OCI-LY7 (cell line): ENCODE results near the gene TEX22. TPM values are rescaled to one million over a fixed set of nuclear protein-coding genes. Genes with fewer than 3 reads are reported as not detected.

Experiments used
- BruUV-seq: library from RNA; stranded (reverse); fragments of 400-500 nt; replicated peaks from 2 replicates; lab custom pipeline; 2021; lab: Mats Ljungman, UMichigan
- CTCF ChIA-PET: fragments of 300-600 bp; sonication (Branson Sonifier 250); formaldehyde crosslinking; loops from one replicate; lab custom pipeline; 2022; ENCODE audit warnings: antibody characterized with exemption; ENCODE audit not compliant: unreplicated experiment; lab: Charles Lee
- POLR2A ChIA-PET: fragments of 300-600 bp; sonication (Branson Sonifier 250); formaldehyde crosslinking; loops from one replicate; lab custom pipeline; 2022; ENCODE audit warnings: antibody characterized with exemption; lab: Charles Lee
- DNase-seq: peaks from one replicate; pipeline ENCODE4 v3.0.0-alpha.2; 2015; ENCODE audit warnings: low spot score
- H2AFZ ChIP-seq: fragments of 200-600 bp; sonication (generic), shearing (Covaris generic); 2 replicates; pipeline ENCODE4 v1.6.1; 2014; ENCODE audit warnings: mild to moderate bottlenecking, antibody characterized with exemption, low read length, moderate library complexity
- H3K27ac ChIP-seq: fragments of 200-600 bp; sonication (generic); 2 replicates; pipeline ENCODE4 v1.5.1; 2014; ENCODE audit warnings: mixed run types, low read depth, mild to moderate bottlenecking, moderate library complexity, low read length, inconsistent platforms; ENCODE audit not compliant: poor library complexity, severe bottlenecking
- H3K36me3 ChIP-seq: fragments of 200-600 bp; sonication (generic); 2 replicates; pipeline ENCODE4 v1.6.1; 2014; ENCODE audit warnings: mild to moderate bottlenecking, antibody characterized with exemption, low read length, moderate library complexity, mixed read lengths; ENCODE audit not compliant: insufficient read depth
- H3K4me1 ChIP-seq: fragments of 200-600 bp; sonication (generic); 2 replicates; pipeline ENCODE4 v1.5.1; 2014; ENCODE audit warnings: mild to moderate bottlenecking, low read length; ENCODE audit not compliant: insufficient read depth, poor library complexity, severe bottlenecking
- H3K4me2 ChIP-seq: fragments of 200-600 bp; sonication (generic); 2 replicates; pipeline ENCODE4 v1.6.1; 2014; ENCODE audit warnings: mild to moderate bottlenecking, low read length
- H3K4me3 ChIP-seq: fragments of 200-600 bp; sonication (generic); 2 replicates; pipeline ENCODE4 v1.5.1; 2014; ENCODE audit warnings: mild to moderate bottlenecking, low read depth, low read length; ENCODE audit not compliant: poor library complexity, severe bottlenecking
- H3K79me2 ChIP-seq: fragments of 200-600 bp; sonication (generic); 2 replicates; pipeline ENCODE4 v1.6.1; 2016; ENCODE audit warnings: low read depth, mild to moderate bottlenecking, low read length, moderate library complexity, mixed read lengths; ENCODE audit not compliant: insufficient read depth
- H3K9me2 ChIP-seq: fragments of 200-600 bp; sonication (generic); 2 replicates; pipeline ENCODE4 v1.6.1; 2016; ENCODE audit warnings: mild to moderate bottlenecking, low read length, mixed read lengths; ENCODE audit not compliant: insufficient read depth
- H3K9me3 ChIP-seq: fragments of 200-600 bp; sonication (generic); 2 replicates; pipeline ENCODE4 v1.6.1; 2014; ENCODE audit warnings: mild to moderate bottlenecking, mixed run types, low read length, mixed read lengths
- H4K20me1 ChIP-seq: fragments of 200-600 bp; sonication (generic); 2 replicates; pipeline ENCODE4 v1.6.1; 2014; ENCODE audit warnings: mild to moderate bottlenecking, antibody characterized with exemption, low read length, moderate library complexity, mixed read lengths; ENCODE audit not compliant: insufficient read depth
- EZH2phosphoT487 ChIP-seq: fragments of 200-600 bp; sonication (generic); IDR thresholded peaks from 2 replicates; pipeline ENCODE4 v1.6.1; 2018; ENCODE audit warnings: low read depth, borderline replicate concordance, mild to moderate bottlenecking, mixed run types, antibody characterized with exemption, low read length, moderate library complexity, mixed read lengths
- intact Hi-C: fragments of 100-400 bp; cut with micrococcal nuclease; formaldehyde crosslinking; loops from one replicate; pipeline ENCODE4 v1.10.0; 2022; ENCODE audit not compliant: unreplicated experiment
- total RNA-seq, 2 experiments: library from RNA; depleted of rRNA in 1 of 2; stranded (reverse); fragments of >200 nt in 1 of 2; shearing (Covaris generic) in 1 of 2; gene quantifications; 2 replicates each; pipeline ENCODE4 v1.2.3, GENCODE V29; 2014 to 2022
- TF ChIP-seq, protein P1 (sequence below): fragments of 200-600 bp; sonication (generic); conservative IDR thresholded peaks from 2 replicates; pipeline ENCODE4 v1.5.1; 2014; ENCODE audit warnings: mild to moderate bottlenecking, antibody characterized with exemption, low read length, moderate library complexity, mixed read lengths

Gene TEX22
- total RNA-seq, 2 experiments from 2014 or later, result 1.3 to 9.2 TPM

DNA sequence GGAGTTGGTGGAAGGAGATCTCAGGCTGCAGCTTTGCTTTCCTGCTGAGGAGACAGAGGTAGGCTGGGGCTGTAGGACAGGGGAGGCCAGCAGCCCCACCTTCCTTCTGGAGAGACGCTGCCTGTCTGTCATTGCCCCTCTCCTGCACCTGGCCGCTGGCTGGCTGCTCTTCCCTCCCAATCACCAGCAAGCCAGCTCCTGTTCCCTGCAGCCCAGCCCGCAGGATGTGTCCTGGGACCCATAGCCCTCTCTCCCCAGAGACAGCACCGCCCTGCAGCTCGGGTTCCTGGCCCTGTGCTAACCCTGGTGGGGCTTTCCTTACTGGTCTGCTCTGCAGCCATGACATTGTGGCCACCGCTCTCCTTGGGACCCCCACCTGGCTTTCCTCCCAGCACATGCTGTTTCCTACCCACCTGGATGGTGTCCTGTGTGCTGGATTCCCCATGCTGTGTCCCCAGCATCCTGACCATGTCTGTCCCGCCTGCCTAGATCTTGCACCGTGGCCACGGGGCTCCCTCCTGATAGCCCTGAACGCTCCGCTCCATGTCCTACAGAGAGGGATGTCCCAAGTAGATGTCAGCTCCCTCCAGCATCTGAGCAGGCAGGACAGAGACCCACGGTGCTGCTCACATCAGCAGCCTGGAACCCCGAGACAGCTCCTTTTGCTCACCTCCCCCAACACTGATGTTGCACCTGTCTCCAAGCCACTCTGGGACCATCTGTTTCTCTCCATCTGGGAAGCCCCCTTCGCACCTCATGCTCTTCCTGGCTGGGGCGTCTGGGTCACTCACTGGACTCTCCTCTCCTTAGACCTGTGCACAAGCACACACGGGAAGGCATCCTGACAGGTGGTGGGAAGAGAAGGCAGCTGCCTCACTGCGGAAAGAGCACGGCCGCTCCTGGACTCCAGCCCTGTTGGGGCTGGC, 20.2 kb downstream of the TEX22 start:
- H4K20me1 ChIP-seq, result 0 out of 2 replicates have a peak, but pooled peaks cover 3% of the 10 kb centered on the region
- CTCF ChIA-PET, result interaction anchor here (0.6 kb wide), 1 partner anchor 115 kb away, joined by 3 read pairs; no protein-coding TSS in a partner anchor

DNA sequence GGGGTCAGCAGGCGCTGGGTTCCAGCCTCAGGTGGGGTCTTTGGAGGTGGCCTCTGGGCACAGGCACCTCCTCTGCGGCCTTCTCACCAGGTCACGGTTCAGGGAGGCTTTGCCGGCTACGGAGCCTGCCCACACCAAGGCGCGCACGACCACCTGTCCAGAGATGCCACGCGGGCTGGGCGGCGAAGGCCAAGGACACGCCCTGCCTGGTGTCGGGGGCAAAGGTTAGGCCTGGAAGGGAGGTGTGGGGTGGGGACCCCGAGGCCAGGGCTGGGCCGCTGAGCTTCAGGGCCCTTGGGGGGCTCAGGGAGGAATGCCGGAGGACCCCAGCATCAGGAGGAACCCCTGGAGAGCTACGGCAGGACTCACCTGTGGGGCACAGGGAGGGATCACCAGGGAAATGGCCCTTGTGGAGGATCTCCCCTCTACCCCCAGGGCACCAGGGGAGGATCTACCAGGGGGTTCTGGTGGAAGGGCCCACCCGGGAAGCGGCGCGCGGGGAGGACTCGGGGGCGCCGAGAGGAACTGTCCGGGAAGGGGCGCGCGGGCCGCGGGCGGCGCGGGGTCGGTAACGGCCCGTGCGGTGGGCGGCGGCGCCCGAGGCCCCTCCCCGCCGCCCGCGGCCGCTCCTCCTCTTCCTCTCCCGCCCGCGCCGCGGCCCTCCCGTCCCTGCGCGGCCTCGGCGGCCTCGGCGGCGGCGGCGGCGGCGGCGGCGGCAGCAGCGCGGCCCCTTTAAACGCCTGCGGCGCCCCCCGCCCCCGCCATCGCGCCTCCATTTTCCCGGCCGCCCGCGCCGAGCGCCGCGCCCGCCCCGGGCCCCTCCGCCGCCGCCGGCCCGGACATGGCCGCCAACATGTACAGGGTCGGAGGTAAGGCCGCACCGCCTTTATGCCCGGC, 21.1 kb downstream of the TEX22 start, which contains the start of gene MTA1:
TSS of gene MTA1 (plus strand) at position 633 of the 897 bp plus-strand sequence. CDS start at position 842, 209 bp downstream.
- peak within 1 kb of the TSS; percentile 100 for H3K4me3 ChIP-seq
- intact Hi-C loops, result no loop called here
- no TSS peak for BruUV-seq
- H3K9me3 ChIP-seq, result no peaks in the 10 kb centered on the region
- H3K9me2 ChIP-seq, result no peaks in the 10 kb centered on the region
- TF ChIP-seq, protein P1, sequence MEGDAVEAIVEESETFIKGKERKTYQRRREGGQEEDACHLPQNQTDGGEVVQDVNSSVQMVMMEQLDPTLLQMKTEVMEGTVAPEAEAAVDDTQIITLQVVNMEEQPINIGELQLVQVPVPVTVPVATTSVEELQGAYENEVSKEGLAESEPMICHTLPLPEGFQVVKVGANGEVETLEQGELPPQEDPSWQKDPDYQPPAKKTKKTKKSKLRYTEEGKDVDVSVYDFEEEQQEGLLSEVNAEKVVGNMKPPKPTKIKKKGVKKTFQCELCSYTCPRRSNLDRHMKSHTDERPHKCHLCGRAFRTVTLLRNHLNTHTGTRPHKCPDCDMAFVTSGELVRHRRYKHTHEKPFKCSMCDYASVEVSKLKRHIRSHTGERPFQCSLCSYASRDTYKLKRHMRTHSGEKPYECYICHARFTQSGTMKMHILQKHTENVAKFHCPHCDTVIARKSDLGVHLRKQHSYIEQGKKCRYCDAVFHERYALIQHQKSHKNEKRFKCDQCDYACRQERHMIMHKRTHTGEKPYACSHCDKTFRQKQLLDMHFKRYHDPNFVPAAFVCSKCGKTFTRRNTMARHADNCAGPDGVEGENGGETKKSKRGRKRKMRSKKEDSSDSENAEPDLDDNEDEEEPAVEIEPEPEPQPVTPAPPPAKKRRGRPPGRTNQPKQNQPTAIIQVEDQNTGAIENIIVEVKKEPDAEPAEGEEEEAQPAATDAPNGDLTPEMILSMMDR, result no peak
- TF ChIP-seq EZH2phosphoT487, result no peak
- H3K4me2 ChIP-seq, result peak within 1 kb of the TSS; percentile 97
- H3K4me1 ChIP-seq, result peaks cover 28% of the 10 kb centered on the region
- peak within 1 kb of the TSS; percentile 54 for H3K27ac ChIP-seq
- POLR2A ChIA-PET, result interaction anchor here (0.6 to 0.9 kb wide), 2 partner anchors 15 to 16 kb away, joined by 3 to 4 read pairs; no protein-coding TSS in a partner anchor
- H3K36me3 ChIP-seq, result peaks cover 30% of the 10 kb centered on the region
- peak within 1 kb of the TSS; percentile 79 for H2AFZ ChIP-seq
- peaks cover 38% of the 10 kb centered on the region for H3K79me2 ChIP-seq
- CTCF ChIA-PET, result interaction anchor here (0.6 kb wide), 1 partner anchor 114 kb away, joined by 3 read pairs; no protein-coding TSS in a partner anchor
- DNase-seq, result peak; percentile 68
- H4K20me1 ChIP-seq, result 0 out of 2 replicates have a peak, but pooled peaks cover 5% of the 10 kb centered on the region

More for the DNA sequence above, 20.2 kb downstream of the TEX22 start:
- no peak for DNase-seq
- no peaks in the 10 kb centered on the region for H3K9me2 ChIP-seq
- POLR2A ChIA-PET, result interaction anchor here (0.5 to 0.9 kb wide), 3 partner anchors 16 to 117 kb away, joined by 3 to 4 read pairs (median 4); no protein-coding TSS in a partner anchor
- peak overlapping the region; percentile 97 for H3K4me2 ChIP-seq
- TF ChIP-seq EZH2phosphoT487, result no peak
- TF ChIP-seq, protein P1, result no peak
- H3K36me3 ChIP-seq, result peaks cover 22% of the 10 kb centered on the region
- no peak overlapping the region for H3K27ac ChIP-seq
- H3K9me3 ChIP-seq, result no peaks in the 10 kb centered on the region
- intact Hi-C loops, result no loop called here
- H3K4me1 ChIP-seq, result peaks cover 28% of the 10 kb centered on the region
- no TSS peak for BruUV-seq
- H3K4me3 ChIP-seq, result peak overlapping the region; percentile 78
- H2AFZ ChIP-seq, result no peak overlapping the region; the same call in 1 of the 2 replicates
- H3K79me2 ChIP-seq, result peaks cover 33% of the 10 kb centered on the region
